Measurements from ENCODE around the gene MAPK6.

- TF ChIP-seq, protein P1, sequence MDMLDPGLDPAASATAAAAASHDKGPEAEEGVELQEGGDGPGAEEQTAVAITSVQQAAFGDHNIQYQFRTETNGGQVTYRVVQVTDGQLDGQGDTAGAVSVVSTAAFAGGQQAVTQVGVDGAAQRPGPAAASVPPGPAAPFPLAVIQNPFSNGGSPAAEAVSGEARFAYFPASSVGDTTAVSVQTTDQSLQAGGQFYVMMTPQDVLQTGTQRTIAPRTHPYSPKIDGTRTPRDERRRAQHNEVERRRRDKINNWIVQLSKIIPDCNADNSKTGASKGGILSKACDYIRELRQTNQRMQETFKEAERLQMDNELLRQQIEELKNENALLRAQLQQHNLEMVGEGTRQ (CRISPR knock-in tag; IDR thresholded peaks at IDR 0.05) = no peak
- no peak for TF ChIP-seq ZNF416 (CRISPR knock-in tag; IDR thresholded peaks at IDR 0.05)
- TF ChIP-seq, protein P2, sequence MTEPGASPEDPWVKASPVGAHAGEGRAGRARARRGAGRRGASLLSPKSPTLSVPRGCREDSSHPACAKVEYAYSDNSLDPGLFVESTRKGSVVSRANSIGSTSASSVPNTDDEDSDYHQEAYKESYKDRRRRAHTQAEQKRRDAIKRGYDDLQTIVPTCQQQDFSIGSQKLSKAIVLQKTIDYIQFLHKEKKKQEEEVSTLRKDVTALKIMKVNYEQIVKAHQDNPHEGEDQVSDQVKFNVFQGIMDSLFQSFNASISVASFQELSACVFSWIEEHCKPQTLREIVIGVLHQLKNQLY (CRISPR knock-in tag; IDR thresholded peaks at IDR 0.05) = no peak
- no peak for TF ChIP-seq ZNF121 (CRISPR knock-in tag; IDR thresholded peaks at IDR 0.05)
- TF ChIP-seq, protein P3, sequence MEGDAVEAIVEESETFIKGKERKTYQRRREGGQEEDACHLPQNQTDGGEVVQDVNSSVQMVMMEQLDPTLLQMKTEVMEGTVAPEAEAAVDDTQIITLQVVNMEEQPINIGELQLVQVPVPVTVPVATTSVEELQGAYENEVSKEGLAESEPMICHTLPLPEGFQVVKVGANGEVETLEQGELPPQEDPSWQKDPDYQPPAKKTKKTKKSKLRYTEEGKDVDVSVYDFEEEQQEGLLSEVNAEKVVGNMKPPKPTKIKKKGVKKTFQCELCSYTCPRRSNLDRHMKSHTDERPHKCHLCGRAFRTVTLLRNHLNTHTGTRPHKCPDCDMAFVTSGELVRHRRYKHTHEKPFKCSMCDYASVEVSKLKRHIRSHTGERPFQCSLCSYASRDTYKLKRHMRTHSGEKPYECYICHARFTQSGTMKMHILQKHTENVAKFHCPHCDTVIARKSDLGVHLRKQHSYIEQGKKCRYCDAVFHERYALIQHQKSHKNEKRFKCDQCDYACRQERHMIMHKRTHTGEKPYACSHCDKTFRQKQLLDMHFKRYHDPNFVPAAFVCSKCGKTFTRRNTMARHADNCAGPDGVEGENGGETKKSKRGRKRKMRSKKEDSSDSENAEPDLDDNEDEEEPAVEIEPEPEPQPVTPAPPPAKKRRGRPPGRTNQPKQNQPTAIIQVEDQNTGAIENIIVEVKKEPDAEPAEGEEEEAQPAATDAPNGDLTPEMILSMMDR (IDR thresholded peaks at IDR 0.05) = no peak
- TF ChIP-seq MAX (CRISPR knock-in tag; IDR thresholded peaks at IDR 0.05) = no peak
These were observed 19.0 kb downstream of the MAPK6 start for GRCh38 chr15:52037889-52038505.

All from WTC11 (cell line).